Liver (tissue), 3 donors: ENCODE data around the gene SOX13.

ENCODE experiments used
- CTCF ChIP-seq: fragments of 150-350 bp; IDR thresholded peaks from 2 replicates; pipeline ENCODE4 v1.5.1; 2017; ENCODE audit warnings: improper control_type of control experiment, low read depth, low read length; ENCODE audit not compliant: missing input control
- SP1 ChIP-seq: IDR thresholded peaks from 2 replicates; pipeline ENCODE4 v1.6.1; 2018; ENCODE audit warnings: antibody characterized with exemption, mild to moderate bottlenecking
- TAF1 ChIP-seq: conservative IDR thresholded peaks from 2 replicates; pipeline ENCODE4 v1.6.1; 2016; ENCODE audit warnings: antibody characterized with exemption, mild to moderate bottlenecking
- donor health status: healthy.
- donor health status: healthy.

GRCh38 chr1:204059970-204060369, 12.9 kb upstream of the SOX13 start:
- TF ChIP-seq SP1 (no peak), TAF1 (no peak), CTCF (no peak)
